ENCODE data around the gene GRM1.

GRCh38 chr6:146202570-146202969 is 173.7 kb downstream of the GRM1 start:
- TF ChIP-seq POLR2A (IDR thresholded peaks at IDR 0.05; ENCODE audit: low read length) = no peak
- no peak for TF ChIP-seq GATA1 (IDR thresholded peaks at IDR 0.05; ENCODE audit: low read depth, low read length)

All from erythroblast (primary cell).